WTC11 (cell line): ENCODE measurements around the gene NTN5. TPM values are rescaled to one million over a fixed set of nuclear protein-coding genes. Genes with fewer than 3 reads are reported as not detected.
A peak's percentile ranks its signal among the peaks of the same experiment; 100 is the strongest.

Experiments
- ATAC-seq: fragments of 200-7000 bp; cut with Tn5 transposase; 2 replicates; pipeline ENCODE4 v1.10.0; 2021; ENCODE audit warnings: mild to moderate bottlenecking, moderate library complexity
- CTCF ChIA-PET: fragments of 300-600 bp; sonication (Branson Sonifier 250); formaldehyde crosslinking; loops from one replicate; lab custom pipeline; 2021; ENCODE audit warnings: antibody characterized with exemption; lab: Charles Lee
- POLR2A ChIA-PET: fragments of 350-600 bp; sonication (Branson Sonifier 250); formaldehyde crosslinking; loops from one replicate; lab custom pipeline; 2021; ENCODE audit warnings: antibody characterized with exemption; lab: Charles Lee
- DNase-seq: peaks from one replicate; pipeline ENCODE4 v3.0.0; 2021; ENCODE audit warnings: low spot score
- H3K27ac Mint-ChIP-seq: 2 replicates; pipeline ENCODE4 v1.8.0; 2021; ENCODE audit warnings: mixed read lengths
- H3K27me3 Mint-ChIP-seq: 2 replicates; pipeline ENCODE4 v1.8.0; 2021; ENCODE audit warnings: low read depth, mild to moderate bottlenecking, moderate library complexity, mixed read lengths
- H3K36me3 Mint-ChIP-seq: 2 replicates; pipeline ENCODE4 v1.8.0; 2021; ENCODE audit warnings: mixed read lengths
- H3K4me1 Mint-ChIP-seq: 2 replicates; pipeline ENCODE4 v1.8.0; 2022; ENCODE audit warnings: mixed read lengths
- H3K4me3 Mint-ChIP-seq: 2 replicates; pipeline ENCODE4 v1.8.0; 2021; ENCODE audit warnings: mild to moderate bottlenecking, moderate library complexity, mixed read lengths
- H3K9me3 Mint-ChIP-seq: 2 replicates; pipeline ENCODE4 v1.8.0; 2021; ENCODE audit warnings: mixed read lengths
- ARID4B ChIP-seq: sonication (generic); formaldehyde crosslinking; IDR thresholded peaks from 2 replicates; pipeline ENCODE4 v1.8.0; 2023; ENCODE audit warnings: missing genetic modification reagents, mild to moderate bottlenecking, borderline replicate concordance
- CTCF ChIP-seq: fragments of 200-600 bp; IDR thresholded peaks from 2 replicates; pipeline ENCODE4 v1.8.0; 2022; ENCODE audit warnings: antibody characterized with exemption
- E2F4 ChIP-seq: sonication (generic); formaldehyde crosslinking; IDR thresholded peaks from 2 replicates; pipeline ENCODE4 v1.8.1; 2022; ENCODE audit warnings: low read depth, mild to moderate bottlenecking, moderate library complexity, missing genetic modification reagents, borderline replicate concordance
- E2F5 ChIP-seq: sonication (generic); formaldehyde crosslinking; IDR thresholded peaks from 2 replicates; pipeline ENCODE4 v1.8.1; 2022; ENCODE audit warnings: mild to moderate bottlenecking, moderate library complexity, missing genetic modification reagents
- ERG ChIP-seq: fragments of 250-450 bp; sonication (Bioruptor Pico); IDR thresholded peaks from 2 replicates; pipeline ENCODE4 v1.8.0; 2021; ENCODE audit warnings: mild to moderate bottlenecking
- ETV6 ChIP-seq: sonication (generic); formaldehyde crosslinking; IDR thresholded peaks from 2 replicates; pipeline ENCODE4 v1.8.1; 2022; ENCODE audit warnings: mild to moderate bottlenecking, missing genetic modification reagents
- JUN ChIP-seq: sonication (generic); formaldehyde crosslinking; IDR thresholded peaks from 2 replicates; pipeline ENCODE4 v1.8.0; 2023; ENCODE audit warnings: mild to moderate bottlenecking, missing genetic modification reagents
- NFATC4 ChIP-seq: fragments of 250-450 bp; sonication (Bioruptor Pico); IDR thresholded peaks from 2 replicates; pipeline ENCODE4 v1.9.0; 2021; ENCODE audit warnings: mild to moderate bottlenecking
- NFYB ChIP-seq: sonication (generic); formaldehyde crosslinking; conservative IDR thresholded peaks from 2 replicates; pipeline ENCODE4 v1.8.0; 2022; ENCODE audit warnings: low read depth, missing genetic modification reagents
- NR2C2 ChIP-seq: sonication (generic); formaldehyde crosslinking; IDR thresholded peaks from 2 replicates; pipeline ENCODE4 v1.8.0; 2022; ENCODE audit warnings: mild to moderate bottlenecking, missing genetic modification reagents
- PRDM15 ChIP-seq: sonication (generic); formaldehyde crosslinking; IDR thresholded peaks from 2 replicates; pipeline ENCODE4 v1.8.0; 2022; ENCODE audit warnings: missing genetic modification reagents
- RORB ChIP-seq: fragments of 250-450 bp; sonication (Bioruptor Pico); IDR thresholded peaks from 2 replicates; pipeline ENCODE4 v1.9.0; 2021; ENCODE audit warnings: mild to moderate bottlenecking
- SOX15 ChIP-seq: fragments of 250-450 bp; sonication (Bioruptor Pico); IDR thresholded peaks from 2 replicates; pipeline ENCODE4 v1.9.0; 2021; ENCODE audit warnings: mild to moderate bottlenecking
- SP1 ChIP-seq: sonication (generic); formaldehyde crosslinking; conservative IDR thresholded peaks from 2 replicates; pipeline ENCODE4 v1.8.1; 2022; ENCODE audit warnings: missing genetic modification reagents
- ZNF138 ChIP-seq: sonication (generic); formaldehyde crosslinking; conservative IDR thresholded peaks from 2 replicates; pipeline ENCODE4 v1.8.1; 2022; ENCODE audit warnings: mild to moderate bottlenecking, moderate library complexity, missing genetic modification reagents
- ZNF396 ChIP-seq: fragments of 250-450 bp; sonication (Bioruptor Pico); IDR thresholded peaks from 2 replicates; pipeline ENCODE4 v1.8.0; 2021; ENCODE audit warnings: mild to moderate bottlenecking, moderate library complexity, borderline replicate concordance
- total RNA-seq: library from RNA; stranded (reverse); gene quantifications from 3 replicates; pipeline ENCODE4 v1.2.3, GENCODE V29; 2021

The NTN5 gene
- total RNA-seq, 1 experiment from 2014 or later, result 0.28 TPM

GRCh38 chr19:48634424-48635262 lies 38.2 kb downstream of the NTN5 start (continued):
- 0 out of 2 replicates have a peak, but pooled peaks have one; percentile 28 for TF ChIP-seq ARID4B (CRISPR knock-in tag)

GRCh38 chr19:48634036-48634342 lies 38.8 kb downstream of the NTN5 start:
- H3K36me3 Mint-ChIP-seq, result peaks cover 2% of the 10 kb centered on the region; the same call in 1 of the 2 replicates
- TF ChIP-seq RORB (CRISPR knock-in tag), result no peak
- no peak for DNase-seq
- H3K27me3 Mint-ChIP-seq, result peaks cover 8% of the 10 kb centered on the region
- peak overlapping the region; percentile 44 for H3K4me3 Mint-ChIP-seq
- ChIA-PET POLR2A (interaction anchor here (0.7 to 1.1 kb wide), 4 partner anchors 10 to 19 kb away, joined by 3 to 8 read pairs (median 4); partner anchors contain the start of genes CA11, RPL18 and SPHK2), CTCF (interaction anchor here (0.9 to 2.3 kb wide), 5 partner anchors 12 to 209 kb away, joined by 3 to 8 read pairs (median 4); partner anchors contain the start of gene CA11)
- peak overlapping the region; percentile 41 for H3K27ac Mint-ChIP-seq
- ATAC-seq, result no peak
- peaks cover 43% of the 10 kb centered on the region for H3K4me1 Mint-ChIP-seq
- no peaks in the 10 kb centered on the region for H3K9me3 Mint-ChIP-seq

- ATAC-seq (no peak), DNase-seq (no peak)
- H3K4me3 Mint-ChIP-seq, result peak overlapping the region; percentile 44; the same call in 1 of the 2 replicates
- no peaks in the 10 kb centered on the region for H3K9me3 Mint-ChIP-seq
- no peaks in the 10 kb centered on the region for H3K36me3 Mint-ChIP-seq
- no peak overlapping the region for H3K27ac Mint-ChIP-seq
- peaks cover 38% of the 10 kb centered on the region for H3K4me1 Mint-ChIP-seq
- POLR2A ChIA-PET, result interaction anchor here (0.7 to 1.1 kb wide), 4 partner anchors 9 to 18 kb away, joined by 3 to 8 read pairs (median 4); partner anchors contain the start of genes CA11, RPL18 and SPHK2
- peaks cover 8% of the 10 kb centered on the region for H3K27me3 Mint-ChIP-seq
- CTCF ChIA-PET, result interaction anchor here (0.9 to 2.3 kb wide), 5 partner anchors 12 to 209 kb away, joined by 3 to 8 read pairs (median 4); partner anchors contain the start of gene CA11
- TF ChIP-seq CTCF (no peak), ERG (no peak), ZNF138 (CRISPR knock-in tag) (no peak), RORB (CRISPR knock-in tag) (no peak), PRDM15 (CRISPR knock-in tag) (no peak), SOX15 (no peak), SP1 (CRISPR knock-in tag) (no peak), NFYB (CRISPR knock-in tag) (no peak), ETV6 (CRISPR knock-in tag) (no peak), ZNF396 (no peak), NR2C2 (CRISPR knock-in tag) (no peak), JUN (CRISPR knock-in tag) (no peak), NFATC4 (CRISPR knock-in tag) (no peak), E2F4 (CRISPR knock-in tag) (no peak), E2F5 (CRISPR knock-in tag) (no peak)
Measured at GRCh38 chr19:48633148-48634035, 39.4 kb downstream of the NTN5 start.
